Measurements from ENCODE around the gene STAT1. TPM values are rescaled to one million over a fixed set of nuclear protein-coding genes. Genes with fewer than 3 reads are reported as not detected.

The STAT1 gene
- 143 and 165 TPM in 2 replicates for total RNA-seq (2014; rRNA removed; shearing (Covaris generic); ENCODE audit: low replicate concordance)

DNA sequence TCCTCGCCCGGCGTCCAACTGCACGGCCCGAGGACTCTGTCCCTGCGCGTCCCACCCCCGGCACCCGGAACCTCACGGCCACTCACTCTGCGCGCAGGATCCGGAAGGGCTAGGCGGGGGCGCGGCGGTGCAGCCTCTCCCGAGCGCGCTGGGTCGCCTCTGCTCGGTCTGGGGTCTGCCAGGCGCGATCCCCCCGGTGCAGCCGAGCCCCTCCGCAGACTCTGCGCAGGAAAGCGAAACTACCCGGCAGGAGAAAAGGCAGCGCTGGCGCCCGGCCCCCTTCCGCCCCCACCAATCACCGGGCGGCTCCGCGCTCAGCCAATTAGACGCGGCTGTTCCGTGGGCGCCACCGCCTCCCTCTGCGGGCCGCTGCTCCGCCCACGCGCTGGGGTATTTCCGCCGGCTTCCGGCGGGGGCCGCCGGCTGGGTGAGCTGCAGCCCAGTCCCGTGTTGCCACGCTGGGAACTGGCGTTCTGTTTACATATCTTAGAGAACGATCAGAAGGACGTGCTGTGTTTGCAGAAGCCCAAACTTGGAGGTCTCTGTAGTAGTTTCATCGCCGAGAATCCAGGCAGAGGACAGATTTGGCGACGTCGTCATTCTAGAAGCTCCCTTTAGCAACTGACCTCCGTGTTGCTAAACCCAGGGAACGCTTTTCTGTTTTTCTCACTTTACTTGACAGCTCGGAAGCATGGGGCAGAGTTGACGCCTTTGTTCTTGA is at the start of gene STAT1:
Gene STAT1, minus strand, starts transcription at position 240 of the 721 bp plus-strand sequence. CDS start 4,168 bp downstream, outside the sequence.
- peak within 1 kb of the TSS; percentile 93 for H3K4me3 ChIP-seq
- no peaks in the 10 kb centered on the region for H3K9me3 ChIP-seq
- no peaks in the 10 kb centered on the region for H3K27me3 ChIP-seq
- H3K36me3 ChIP-seq, result peaks cover 39% of the 10 kb centered on the region
- peak; percentile 93 for DNase-seq

DNA sequence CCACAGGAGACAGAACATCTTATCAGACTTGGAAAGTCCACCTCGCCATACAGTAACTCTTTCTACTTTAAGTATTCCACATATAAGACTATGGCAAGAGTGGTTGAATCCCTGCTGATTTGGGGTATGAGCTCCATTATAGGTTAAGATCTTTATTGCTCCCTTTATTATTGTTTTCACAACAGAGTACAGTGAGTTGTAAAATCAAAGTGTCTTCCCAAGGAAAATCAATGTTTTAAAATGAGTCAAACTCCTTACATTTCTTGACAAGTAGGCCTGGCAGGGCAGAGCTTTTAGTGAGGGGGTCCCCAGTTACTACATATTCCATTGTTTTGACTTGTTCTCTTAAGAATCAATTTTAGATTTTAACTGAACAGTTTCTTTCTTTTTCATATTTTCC is 49.6 kb upstream of the STAT1 start:
- Histone ChIP-seq H3K4me3 (no peak overlapping the region), H3K27me3 (no peaks in the 10 kb centered on the region), H3K36me3 (no peaks in the 10 kb centered on the region), H3K9me3 (no peaks in the 10 kb centered on the region)
- no peak for DNase-seq

DNA sequence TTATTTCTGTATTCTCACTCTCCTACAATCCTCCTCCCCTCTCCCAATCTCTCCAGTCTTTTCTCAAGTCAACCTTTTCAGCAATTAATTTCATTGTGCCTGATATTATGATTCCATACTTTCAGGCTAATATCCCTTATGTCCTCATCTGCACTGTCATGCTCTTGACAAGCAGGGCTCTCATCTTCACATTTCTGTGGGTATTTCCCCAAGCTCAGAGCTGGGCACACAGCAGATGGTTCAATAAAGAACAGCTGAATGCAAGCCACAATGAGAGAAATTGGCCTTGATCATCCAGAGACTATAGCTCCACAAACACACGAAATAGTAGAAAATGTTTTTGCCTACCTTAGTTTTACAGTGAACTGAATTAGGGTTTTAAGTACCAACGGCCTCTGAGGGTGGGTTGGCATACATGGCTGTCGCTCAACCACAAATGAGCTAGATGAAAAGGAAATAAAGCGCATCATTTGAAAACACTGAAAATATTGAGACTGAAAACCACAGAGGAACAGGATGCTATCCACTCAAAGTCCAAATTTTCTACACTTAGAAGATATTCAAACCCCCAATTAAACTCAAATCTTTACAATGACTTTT is 47.5 kb upstream of the STAT1 start:
- no peaks in the 10 kb centered on the region for H3K27me3 ChIP-seq
- H3K4me3 ChIP-seq, result no peak overlapping the region
- H3K36me3 ChIP-seq, result no peaks in the 10 kb centered on the region
- no peaks in the 10 kb centered on the region for H3K9me3 ChIP-seq
- no peak for DNase-seq

DNA sequence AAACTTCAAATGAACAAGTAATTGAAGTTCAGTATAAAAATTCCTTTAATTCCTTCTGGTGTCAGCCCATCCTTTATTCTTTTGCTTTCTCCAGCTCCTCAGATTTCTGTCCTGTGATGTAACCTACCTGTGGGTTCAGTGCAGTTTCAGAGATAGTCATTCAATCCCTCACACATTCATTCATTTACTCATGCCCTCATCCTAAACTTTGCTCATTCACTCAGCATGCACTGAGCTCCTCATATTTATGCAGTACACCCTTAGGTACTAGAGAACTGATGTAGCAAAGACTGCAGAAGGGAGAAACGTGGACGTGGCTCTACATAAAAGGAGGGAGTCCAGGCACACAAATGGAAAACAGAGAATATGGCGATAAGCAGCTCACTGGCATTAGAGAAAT is 45.3 kb upstream of the STAT1 start:
- no peak overlapping the region for H3K4me3 ChIP-seq
- no peaks in the 10 kb centered on the region for H3K9me3 ChIP-seq
- no peaks in the 10 kb centered on the region for H3K36me3 ChIP-seq
- DNase-seq, result no peak
- no peaks in the 10 kb centered on the region for H3K27me3 ChIP-seq

DNA sequence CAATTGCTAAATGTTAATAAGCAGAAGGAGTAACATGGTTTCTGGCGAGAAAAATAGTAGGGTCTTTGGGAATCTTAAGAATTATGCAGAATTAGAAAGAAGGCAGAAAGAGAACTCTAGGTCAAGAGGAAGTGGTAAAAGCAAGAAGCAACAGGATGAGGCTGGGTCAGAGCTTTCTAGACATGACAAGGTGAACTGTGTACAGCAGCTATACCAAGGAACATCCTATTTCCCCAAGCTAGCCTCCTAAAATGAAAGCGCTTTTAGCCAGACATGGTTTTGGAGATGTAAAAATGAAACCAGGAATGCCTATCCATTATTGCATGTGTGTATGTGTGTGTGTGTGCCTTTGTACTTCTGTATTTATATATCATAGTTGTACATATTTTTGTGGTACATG is 42.3 kb upstream of the STAT1 start:
- no peaks in the 10 kb centered on the region for H3K27me3 ChIP-seq
- H3K4me3 ChIP-seq, result no peak overlapping the region
- no peak for DNase-seq
- H3K36me3 ChIP-seq, result no peaks in the 10 kb centered on the region
- no peaks in the 10 kb centered on the region for H3K9me3 ChIP-seq

DNA sequence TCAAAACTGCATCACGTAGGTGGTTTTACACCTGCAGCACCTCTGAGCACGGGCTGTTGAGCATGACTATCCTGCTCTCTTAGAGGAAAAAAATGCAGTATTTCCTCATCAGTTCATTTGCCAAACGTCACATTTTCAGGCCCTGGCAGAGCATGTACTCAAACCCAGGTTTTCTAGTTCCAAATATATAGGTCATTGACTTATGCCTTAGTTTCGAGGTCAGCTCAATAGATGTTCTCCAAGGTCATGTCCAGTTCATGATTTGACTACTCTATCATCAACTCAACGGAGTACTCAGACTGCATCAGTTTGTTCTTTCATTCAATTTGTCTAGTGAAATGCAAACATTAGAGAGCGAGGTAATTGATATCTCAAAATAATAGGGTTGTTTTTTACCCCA is 39.3 kb upstream of the STAT1 start:
- Histone ChIP-seq H3K4me3 (no peak overlapping the region), H3K27me3 (no peaks in the 10 kb centered on the region), H3K9me3 (no peaks in the 10 kb centered on the region), H3K36me3 (no peaks in the 10 kb centered on the region)
- no peak for DNase-seq

DNA sequence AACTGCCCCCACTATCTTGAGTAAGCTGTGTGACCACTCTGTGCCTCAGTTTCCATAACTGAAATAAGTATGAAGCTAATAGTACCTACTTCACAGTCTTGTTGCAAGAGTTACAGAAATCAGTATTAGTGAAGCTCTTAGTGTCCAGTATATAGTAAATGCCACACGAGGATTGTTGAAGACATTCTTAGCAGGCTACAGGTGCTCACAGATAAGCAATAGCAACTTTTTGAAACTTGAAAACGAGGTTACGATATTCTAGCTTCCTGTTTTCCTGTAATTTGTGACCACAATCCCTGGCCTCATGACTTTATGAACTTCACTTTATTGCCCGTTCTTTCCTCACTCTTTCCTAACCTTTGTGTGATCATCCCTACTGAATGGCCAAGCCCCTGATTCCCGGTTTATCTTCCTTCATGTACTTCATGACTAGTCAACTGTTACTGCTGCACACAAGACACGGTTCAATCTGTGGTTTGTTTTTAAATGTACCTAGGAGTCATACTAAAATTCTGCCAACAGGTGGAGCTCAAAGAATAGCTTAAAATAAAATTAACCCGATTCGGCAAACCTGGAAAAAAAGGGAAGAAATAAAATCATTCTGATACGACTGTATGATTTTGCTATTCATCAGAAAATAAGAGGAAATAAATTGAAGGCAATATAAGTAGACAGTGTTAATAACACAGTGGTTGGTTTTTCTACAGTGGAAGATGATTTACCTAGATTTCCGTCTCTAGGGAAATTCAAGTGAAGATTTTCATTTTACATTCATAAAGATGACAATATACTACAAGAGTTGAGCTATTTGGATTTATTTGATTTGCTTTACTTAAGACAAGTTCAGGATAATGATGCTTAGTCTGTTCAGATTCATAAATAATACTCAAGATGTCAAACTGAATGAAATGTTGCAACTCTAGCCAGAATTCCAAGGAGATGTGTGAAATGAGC is 38.1 kb upstream of the STAT1 start:
- Histone ChIP-seq H3K36me3 (no peaks in the 10 kb centered on the region), H3K9me3 (no peaks in the 10 kb centered on the region), H3K27me3 (no peaks in the 10 kb centered on the region), H3K4me3 (no peak overlapping the region)
- DNase-seq, result no peak

DNA sequence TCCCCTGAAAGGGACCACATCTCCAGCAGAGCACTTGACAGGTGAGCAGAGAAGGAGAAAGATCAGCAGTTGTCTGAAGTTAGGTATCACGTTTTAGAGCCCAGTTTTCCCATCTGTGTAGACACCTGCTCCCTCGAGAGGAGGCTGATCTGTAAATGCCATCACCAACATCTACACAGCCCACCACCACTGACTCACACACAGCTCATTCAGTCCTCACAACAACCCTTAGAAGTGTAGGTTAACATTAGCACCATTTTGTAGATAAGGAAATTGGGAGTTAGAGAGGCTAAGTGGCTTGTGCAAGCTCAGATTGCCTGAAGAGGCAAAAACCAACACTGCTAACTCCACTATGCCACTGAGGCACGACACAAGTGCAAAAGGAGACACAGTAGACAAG is 37.2 kb upstream of the STAT1 start:
- Histone ChIP-seq H3K27me3 (no peaks in the 10 kb centered on the region), H3K36me3 (no peaks in the 10 kb centered on the region), H3K9me3 (no peaks in the 10 kb centered on the region), H3K4me3 (no peak overlapping the region)
- DNase-seq, result peak; percentile 31

DNA sequence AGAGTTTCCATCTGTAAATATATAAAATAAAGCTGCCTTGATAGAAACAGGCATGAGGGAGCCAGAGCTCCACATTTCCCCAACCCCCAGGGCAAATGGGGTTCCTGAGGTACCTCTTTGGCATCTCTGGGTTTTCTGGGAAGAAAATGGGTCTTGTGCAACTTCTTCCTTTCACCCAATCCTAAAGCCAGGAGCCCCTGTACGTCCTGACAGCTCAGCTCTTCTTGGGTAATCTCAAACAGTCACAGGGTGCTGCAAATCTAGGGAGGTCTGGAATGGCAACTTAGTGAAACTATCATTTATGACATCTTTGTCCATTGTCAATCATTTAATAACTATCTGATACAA is 36.6 kb upstream of the STAT1 start:
- H3K4me3 ChIP-seq, result no peak overlapping the region
- peak; percentile 59 for DNase-seq

DNA sequence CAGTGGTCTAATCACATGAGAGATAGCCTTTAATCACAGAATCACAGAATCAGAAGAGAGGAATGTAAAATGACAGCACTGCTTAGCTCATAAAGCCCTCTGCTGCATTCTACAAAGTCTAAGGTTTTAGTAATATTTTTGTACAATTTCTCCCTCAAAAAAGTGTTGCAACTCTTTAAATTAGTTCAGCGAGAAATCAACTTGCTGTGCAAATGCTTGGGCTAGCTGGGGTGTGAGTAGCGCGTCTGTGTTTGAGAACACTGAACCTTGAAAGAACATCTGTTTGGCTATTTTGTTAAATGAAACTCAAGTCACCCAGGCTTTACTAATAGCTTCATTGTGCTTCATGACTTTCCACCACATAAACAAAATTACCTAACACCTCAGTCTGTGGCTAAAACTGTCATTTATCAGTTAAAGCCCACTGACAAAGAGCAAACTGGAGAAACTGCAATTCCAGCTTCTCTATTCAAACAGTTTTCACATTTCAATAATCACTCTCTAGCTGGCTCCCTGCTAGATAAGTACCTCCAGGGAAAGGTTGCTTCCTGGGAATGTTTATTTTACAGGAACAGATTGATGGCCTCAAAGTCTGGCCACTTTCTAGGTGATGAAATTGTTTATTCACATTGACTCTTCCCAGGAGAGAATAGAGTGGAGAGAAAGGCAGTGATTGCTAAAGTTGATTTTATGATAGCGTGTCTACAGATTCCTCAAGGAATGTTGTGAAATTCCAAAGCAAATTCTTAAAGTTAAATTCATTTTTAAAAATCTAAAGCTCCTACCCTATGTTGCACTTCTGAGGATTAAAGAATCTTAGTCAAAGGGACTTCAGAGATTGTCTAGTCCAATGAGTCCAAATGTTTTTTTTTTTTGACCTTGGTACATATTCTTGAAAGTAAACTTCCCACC is 36.0 kb upstream of the STAT1 start:
- no peaks in the 10 kb centered on the region for H3K9me3 ChIP-seq
- H3K4me3 ChIP-seq, result no peak overlapping the region
- DNase-seq, result peak; percentile 30

More for the DNA sequence above, 36.6 kb upstream of the STAT1 start:
- H3K36me3 ChIP-seq, result no peaks in the 10 kb centered on the region
- no peaks in the 10 kb centered on the region for H3K9me3 ChIP-seq
- H3K27me3 ChIP-seq, result no peaks in the 10 kb centered on the region

DNA sequence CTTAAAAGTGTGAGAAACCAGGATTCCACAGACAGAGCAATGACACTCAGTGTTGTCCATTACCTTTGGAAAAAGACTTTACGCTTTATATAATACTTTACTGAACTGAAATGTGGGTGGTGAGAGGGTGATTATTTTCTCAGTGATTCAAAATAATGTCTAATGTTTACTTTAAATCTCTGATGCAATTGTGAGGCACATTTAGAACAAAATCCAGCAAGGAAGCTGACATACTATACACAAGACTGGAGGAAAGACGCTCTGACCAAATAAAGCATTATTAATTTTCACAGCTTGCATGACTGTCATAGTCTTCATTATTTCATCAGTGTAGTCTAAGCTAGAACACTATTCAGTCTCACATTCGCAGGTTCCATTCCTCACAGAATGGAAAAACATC is 34.1 kb upstream of the STAT1 start:
- no peaks in the 10 kb centered on the region; the same call in 1 of the 2 replicates for H3K36me3 ChIP-seq
- no peaks in the 10 kb centered on the region for H3K27me3 ChIP-seq
- H3K9me3 ChIP-seq, result peaks cover 7% of the 10 kb centered on the region; the same call in 1 of the 2 replicates
- DNase-seq, result no peak
- no peak overlapping the region for H3K4me3 ChIP-seq

More for the DNA sequence above, 36.0 kb upstream of the STAT1 start:
- Histone ChIP-seq H3K27me3 (no peaks in the 10 kb centered on the region), H3K36me3 (no peaks in the 10 kb centered on the region; the same call in 1 of the 2 replicates)

DNA sequence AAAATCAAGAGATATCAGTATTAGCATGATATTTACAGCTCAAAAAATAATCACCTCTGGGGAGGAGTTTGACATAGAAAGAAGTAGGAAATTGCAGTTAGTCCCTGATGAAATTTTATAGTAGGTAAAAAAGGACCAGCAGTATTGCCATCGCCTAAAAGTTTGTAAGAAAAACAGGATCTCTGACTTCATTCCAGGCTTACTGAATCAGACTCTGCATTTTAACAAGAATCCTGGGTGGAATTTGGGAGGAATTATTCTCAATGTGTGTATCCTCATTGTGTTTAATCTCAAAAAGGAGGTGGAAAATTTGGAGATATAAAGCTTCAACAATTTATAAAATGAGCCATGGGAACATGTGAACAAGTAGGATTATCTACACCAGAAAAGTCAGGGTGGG is 31.2 kb upstream of the STAT1 start:
- no peaks in the 10 kb centered on the region; the same call in 1 of the 2 replicates for H3K36me3 ChIP-seq
- H3K27me3 ChIP-seq, result no peaks in the 10 kb centered on the region
- peaks cover 9% of the 10 kb centered on the region; the same call in 1 of the 2 replicates for H3K9me3 ChIP-seq
- no peak overlapping the region for H3K4me3 ChIP-seq
- no peak for DNase-seq

DNA sequence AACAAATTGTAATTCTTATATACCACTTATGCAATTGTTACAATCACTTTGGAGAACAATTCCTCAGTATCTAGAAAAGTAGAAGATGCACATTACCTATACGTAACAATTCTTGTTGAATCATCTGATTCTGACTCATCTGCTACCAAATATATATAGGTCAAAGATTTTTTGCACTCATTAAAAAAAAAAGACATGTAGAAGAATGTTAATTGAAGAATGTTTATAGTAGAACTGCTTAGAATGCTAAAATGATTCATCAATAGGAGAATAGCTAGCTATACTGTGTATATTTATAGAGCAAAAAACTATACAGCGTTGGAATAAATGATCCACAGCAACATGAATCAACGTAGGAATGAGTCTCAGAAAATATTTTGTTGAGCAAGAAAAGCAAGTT is 29.5 kb upstream of the STAT1 start:
- DNase-seq, result no peak
- Histone ChIP-seq H3K27me3 (no peaks in the 10 kb centered on the region), H3K9me3 (peaks cover 9% of the 10 kb centered on the region; the same call in 1 of the 2 replicates), H3K4me3 (no peak overlapping the region), H3K36me3 (no peaks in the 10 kb centered on the region; the same call in 1 of the 2 replicates)

DNA sequence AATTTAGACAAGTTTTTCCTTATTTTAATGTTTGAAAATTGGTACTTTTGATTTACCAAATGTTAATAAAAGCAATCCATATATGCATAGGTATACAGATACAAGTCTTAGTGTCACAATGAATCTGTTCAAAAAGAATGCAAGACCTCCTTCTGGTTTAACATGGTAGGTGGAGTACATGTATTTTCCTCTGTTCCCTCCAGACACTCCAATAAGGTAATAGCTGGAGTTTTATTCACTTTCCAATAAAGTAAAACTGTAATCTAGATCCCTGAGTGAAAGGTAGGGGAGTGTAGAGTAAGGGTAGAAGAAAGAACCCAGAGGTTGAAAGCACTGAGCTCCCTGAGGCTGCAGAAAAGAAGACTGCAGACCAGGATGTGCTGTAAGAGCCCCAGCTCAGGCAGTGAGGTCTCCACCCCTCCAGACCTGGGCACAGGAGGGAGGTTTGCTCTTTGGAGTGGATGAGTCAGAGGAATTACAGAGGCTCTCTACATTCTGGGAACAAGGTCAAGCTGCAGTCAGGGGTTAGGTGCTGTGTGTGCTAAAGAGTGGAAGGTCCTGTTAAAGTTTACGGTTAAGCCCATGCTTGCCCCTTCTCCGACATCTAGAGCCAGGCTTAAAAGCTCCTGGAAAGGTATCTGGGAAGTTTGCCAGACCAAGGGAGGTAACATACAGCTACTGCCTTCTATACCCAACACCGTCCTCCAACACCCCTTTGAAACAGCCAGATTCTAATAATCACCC is 27.6 kb upstream of the STAT1 start:
- H3K9me3 ChIP-seq, result peaks cover 9% of the 10 kb centered on the region; the same call in 1 of the 2 replicates
- DNase-seq, result peak; percentile 79
- no peak overlapping the region for H3K4me3 ChIP-seq
- no peaks in the 10 kb centered on the region; the same call in 1 of the 2 replicates for H3K36me3 ChIP-seq
- H3K27me3 ChIP-seq, result no peaks in the 10 kb centered on the region

DNA sequence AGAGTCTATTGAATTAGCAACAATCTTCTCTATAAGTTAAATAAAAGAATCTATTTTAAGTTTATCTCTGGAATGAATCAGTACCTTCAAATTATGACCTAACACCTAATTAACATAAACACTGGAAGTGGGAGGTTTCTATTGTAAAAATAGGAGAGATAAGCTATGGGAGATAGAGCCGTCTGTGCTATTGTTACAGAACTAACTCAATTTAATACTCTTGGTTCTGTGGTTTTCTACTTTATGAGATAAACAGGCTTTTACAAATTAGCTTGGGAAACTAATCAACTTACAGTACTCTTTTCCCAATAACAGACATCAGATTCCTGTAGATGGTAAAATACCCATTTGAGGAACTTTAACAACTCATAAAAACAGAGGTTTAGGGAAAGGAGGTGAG is 25.6 kb upstream of the STAT1 start:
- no peak for DNase-seq
- H3K9me3 ChIP-seq, result peaks cover 8% of the 10 kb centered on the region; the same call in 1 of the 2 replicates
- no peak overlapping the region for H3K4me3 ChIP-seq
- no peaks in the 10 kb centered on the region for H3K27me3 ChIP-seq
- no peaks in the 10 kb centered on the region for H3K36me3 ChIP-seq

Measured in MG63 (cell line).